CD4-positive, alpha-beta T cell treated with Interferon gamma for 1 hour (primary cell): Measurements from ENCODE around the gene EFNA2.
"Not testable (repeated sequence)": the region's sequence is repeated elsewhere in the genome, so short reads cannot be mapped to it uniquely, and the experiment has no call there.

Experiments
- DNase-seq: peaks from one replicate; pipeline ENCODE4 v3.0.0-alpha.2; 2020

Gene EFNA2

DNA sequence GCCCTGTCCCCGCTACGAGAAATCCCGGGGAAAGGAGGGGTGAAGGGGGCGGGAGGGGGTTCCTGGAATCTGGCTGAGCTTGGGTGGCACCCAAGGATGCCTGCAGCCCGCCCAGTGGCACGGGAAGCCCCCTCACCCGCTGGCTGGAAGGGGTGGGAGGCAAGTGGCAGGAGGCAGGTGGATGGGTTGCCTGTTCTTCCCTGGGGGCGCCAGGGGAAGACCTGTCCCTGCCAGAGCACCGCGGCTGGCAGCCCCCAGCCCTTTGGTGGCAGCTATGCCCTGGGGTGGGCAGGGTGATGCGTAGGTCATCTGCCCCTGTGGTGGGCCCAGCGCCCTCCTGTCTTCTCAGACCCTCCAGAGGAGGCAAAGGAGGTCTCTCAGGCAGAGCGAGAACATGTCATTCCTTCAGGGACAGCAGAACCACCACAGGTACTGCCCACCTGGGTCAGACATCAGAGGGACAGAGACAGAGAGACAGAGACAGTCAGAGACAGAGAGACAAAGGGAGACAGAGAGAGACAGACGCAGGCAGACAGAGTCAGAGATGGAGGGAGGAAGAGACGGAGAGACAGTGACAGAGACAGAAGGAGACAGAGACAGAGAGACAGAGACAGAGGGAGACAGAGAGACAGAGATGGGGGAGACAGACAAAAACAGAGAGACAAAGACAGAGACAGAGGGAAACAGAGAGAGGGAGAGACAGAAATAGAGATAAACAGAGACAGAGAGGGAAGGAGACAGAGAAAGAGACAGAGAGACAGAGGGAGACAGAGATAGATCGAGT, 36.7 kb downstream of the EFNA2 start:
- no peak for DNase-seq

DNA sequence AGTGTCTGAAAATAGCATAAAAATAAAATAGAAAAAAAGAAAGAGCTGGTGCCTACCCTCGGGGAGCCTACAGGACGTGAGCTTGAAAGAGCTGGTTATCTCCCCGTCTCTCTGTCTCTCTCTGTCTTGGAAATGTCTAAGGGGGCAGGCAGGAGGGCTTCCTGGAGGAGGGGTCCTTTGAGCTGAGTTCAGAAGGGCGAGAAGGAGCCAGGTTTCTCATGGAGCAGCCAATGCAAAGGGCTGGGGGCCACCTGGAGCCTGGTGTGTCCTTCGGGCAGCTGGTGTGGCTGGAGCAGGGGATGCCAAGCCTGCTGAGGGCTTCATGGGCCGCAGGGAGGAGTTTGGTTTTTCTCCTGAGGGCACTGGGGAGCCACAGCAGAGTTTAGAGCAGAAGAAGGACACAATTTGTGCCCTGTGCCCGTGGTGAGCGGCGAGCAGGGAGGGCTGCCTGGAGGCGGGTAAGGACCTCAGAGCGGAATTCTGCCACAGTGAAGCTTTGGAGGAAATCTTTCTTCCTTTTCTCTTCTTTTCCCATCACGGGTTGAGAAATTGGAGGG, 38.7 kb downstream of the EFNA2 start:
- no peak for DNase-seq

DNA sequence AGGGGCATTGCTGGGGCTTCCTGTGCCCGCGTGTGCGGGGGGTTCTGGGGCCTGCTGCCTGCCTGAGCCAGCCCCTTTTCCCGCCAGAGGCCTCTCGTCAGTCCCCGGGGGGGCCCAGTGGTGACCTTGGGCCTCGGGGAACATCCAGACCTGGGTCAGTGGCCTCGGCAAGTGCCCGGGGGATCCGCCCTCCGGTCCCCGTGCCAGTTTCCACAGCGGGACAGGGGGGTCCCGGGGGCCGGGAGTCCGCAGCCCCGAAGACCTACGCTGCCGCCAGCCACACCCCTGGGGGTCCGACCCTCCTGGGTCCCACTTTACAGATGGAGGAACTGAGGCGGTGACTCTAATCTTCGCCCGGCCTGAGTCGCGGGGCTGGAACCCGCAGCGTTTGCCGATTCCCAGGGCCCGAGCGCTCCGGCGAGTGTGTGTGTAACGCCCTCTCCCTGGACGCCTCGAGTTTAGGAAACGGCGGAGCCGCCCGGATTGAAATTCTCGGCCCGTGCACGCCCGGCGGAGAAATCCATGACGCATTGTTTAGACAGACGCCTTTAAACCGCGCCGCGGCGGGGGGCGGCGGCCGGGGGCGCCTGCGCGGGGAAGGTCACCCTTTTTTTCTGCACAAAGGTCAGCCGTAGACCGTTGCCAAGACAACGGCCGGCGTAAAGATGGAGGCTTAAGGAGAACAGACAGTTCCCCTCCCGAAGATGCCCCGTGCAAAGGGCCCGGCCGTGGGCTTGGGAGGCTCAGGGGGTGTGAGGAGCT, 39.3 kb downstream of the EFNA2 start:
- peak; percentile 40 for DNase-seq

DNA sequence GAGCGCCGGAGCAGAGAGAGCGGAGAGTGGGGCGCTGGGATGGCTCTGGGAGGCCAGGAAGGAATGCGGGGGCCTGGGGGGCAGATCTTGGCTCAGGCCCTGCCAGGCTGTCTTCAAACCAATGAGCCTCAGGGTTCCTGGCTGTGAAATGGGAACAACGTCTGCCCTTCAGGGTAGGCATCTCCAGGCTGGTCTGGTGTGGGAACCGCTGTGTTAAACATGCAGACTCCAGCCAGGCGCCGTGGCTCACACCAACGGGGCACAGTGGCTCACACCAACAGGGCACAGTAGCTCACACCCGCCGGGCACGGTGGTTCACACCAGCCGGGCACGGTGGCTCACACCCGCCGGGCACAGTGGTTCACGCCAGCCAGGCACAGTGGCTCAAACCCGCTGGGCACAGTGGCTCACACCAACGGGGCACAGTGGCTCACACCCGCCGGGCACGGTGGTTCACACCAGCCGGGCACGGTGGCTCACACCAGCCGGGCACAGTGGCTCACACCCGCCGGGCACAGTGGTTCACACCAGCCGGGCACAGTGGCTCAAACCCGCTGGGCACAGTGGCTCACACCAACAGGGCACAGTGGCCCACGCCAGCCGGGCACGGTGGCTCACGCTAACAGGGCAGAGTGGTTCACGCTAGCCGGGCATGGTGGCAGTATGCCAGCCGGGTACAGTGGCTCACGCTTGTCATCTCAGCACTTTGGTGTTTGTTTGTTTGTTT, 40.1 kb downstream of the EFNA2 start:
- DNase-seq: no peak

DNA sequence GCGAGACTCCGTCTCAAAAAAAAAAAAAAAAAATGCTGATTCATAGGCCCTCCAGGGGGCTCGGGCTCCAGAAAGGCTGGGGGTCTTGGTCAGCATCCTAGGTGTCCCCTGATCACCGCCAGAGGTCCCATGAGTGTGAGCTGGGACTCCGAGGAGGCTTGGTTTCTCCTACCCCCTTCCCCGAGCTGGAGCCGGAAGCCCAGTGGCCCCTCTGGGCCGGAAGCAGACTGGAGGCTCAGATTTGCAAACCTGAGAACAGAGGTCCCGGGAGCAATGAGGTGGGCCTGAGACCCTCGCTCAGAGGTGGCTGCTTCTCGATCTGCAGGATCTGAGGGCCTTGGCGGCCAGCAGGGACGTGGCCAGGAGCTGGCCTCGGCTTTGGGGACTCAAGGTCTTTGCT, 41.5 kb downstream of the EFNA2 start:
- DNase-seq: no peak

DNA sequence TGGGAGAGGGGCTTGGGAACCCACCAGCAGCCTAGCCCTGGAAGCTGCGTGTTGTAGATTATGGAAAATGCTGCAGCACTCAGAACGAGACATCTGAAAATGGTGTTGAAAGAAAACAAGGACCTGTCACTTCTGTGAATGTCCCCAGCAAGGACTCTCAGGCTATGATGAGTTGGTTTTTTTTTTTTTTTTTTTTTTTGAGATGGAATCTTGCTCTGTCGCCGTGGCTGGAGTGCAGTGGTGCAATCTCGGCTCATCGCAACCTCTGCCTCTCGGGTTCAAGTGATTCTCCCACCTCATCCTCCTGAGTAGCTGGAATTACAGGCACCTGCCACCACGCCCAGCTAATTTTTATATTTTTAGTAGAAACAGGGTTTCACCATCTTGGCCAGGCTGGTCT, 46.5 kb downstream of the EFNA2 start:
- DNase-seq: not testable (repeated sequence)

DNA sequence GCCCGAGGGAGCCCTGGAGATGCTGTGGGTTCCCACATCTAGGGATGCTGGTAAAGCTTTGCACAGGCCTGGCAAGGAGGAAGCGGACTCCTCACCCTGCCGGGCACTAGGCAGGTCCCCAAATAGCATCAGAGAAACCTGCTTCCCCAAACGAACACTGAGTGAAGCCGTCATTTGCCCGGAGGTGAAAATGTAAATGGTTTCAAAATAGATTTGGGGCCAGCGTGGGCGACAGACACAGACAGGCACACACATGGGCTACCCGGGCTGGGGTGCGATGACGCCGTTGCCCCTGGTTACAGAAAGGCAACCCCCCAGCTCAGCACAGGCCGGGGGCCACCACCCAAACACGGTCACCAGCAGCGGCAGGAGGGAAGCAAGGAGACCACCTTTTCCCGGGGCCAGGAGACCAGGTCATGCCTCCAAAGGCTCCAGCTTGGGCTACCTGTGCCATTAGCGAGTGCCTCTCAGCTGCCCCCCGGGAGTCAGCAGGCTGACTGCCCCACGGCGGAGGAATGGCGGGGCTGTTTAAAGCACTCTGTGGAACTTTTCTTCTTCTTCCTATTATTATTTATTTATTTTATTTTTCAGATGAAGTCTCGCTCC, 50.5 kb downstream of the EFNA2 start:
- DNase-seq: no peak

DNA sequence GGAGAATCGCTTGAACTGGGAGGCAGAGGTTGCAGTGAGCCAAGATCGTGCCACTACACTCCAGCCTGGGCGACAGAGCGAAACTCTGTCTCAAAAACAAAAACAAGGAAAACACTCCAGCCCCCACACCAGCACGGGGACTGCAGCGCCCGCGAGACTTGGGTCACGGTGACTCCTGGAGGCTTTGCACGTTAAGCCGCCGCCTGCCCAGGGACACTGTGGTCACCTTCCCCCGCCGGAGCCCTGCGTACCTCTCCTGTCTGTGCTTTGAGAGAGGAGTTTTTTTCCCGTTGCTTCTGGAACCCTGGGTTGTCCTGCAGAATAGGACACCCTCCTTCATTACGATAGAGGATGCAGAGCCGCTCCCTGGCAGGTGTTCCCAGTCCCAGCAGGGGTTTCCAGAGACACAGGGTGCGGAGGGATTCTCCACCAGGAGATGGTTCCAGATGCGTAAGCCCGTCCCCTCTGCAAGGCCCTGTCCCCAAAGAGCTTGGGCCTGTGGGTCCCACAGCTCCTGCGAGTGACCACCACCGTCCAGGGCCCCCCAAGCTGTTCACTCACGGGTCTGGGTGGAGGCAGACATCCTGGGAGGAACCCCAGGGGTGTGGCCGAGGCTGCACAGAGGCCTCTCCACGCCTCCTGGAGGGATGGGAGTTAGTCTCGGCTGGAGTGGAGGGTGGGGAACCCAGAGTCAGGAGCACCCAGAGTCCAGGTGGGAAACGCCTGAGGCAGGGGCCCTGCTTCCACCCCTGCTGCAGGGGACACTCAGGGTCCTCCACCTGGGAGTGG, 55.2 kb downstream of the EFNA2 start:
- DNase-seq: no peak

DNA sequence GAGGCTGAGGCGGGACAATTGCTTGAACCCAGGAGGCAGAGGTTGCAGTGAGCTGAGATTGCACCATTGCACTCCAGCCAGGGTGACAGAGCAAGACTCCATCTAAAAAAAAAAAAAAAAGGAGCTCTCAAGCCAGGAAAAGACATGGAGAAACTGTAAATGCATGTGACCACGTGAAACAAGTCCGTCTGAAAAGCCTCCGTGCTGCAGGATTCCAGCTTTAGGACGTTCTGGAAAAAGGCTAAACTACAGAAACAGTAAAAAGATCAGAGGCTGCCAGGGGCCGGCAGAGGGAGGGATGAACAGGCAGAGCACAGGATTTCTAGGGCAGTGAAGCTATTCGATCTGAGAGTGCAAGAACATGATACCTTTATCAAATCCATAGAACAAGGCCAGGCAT, 57.4 kb downstream of the EFNA2 start:
- no peak for DNase-seq

DNA sequence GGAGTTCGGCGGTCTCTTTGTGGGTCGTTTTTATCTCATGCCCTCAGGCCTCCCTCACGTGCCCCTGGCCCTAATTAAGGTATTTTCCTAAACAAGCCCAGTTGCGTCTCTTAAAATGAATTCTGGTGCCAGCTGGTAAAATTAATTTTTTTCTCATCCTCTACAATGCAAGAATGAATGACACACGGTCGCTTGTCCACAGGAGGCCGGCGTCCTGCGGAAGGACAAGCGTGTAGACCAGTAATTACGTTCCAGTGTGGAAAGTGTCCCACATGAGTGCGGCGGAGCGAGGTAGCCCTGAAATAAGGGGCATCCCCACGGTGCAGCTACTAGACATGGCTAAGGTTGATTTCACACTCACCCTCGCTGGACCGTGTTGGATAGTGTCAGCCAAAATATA, 63.5 kb downstream of the EFNA2 start:
- DNase-seq: no peak

DNA sequence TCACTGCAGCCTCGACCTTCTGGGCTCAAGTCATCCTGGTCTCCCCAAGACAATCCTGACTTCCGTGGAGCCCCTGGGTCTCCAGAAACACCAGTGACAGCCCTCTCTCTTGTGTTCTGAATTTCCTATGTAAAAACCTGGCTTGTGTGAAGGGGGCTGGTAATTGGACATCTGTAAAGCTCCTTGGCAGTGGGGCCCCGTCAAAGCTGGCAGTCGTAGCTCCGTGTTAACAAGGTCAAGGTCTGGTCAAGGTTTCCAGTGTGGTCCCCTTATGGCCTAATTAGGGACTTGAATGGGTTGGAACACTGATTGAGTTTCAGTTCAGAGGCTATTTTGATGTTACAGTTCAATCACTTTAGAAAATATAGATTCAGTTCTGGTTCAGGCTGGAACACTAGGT, 65.2 kb downstream of the EFNA2 start:
- DNase-seq: no peak
